K562 (cell line): ENCODE measurements around the gene NOM1. TPM values are rescaled to one million over a fixed set of nuclear protein-coding genes. Genes with fewer than 3 reads are reported as not detected.

Source experiments
- CREM ChIP-seq: IDR thresholded peaks from 2 replicates; pipeline ENCODE4 v1.6.1; 2014; ENCODE audit warnings: antibody characterized with exemption, low read depth
- E2F3 ChIP-seq: fragments of 250-450 bp; sonication (Bioruptor Pico); IDR thresholded peaks from 2 replicates; pipeline ENCODE4 v1.4.0; 2020; ENCODE audit warnings: mild to moderate bottlenecking
- FOXM1 ChIP-seq, 2 experiments: fragments of 450-650 bp in 1 of 2; sonication (generic) in 1 of 2; formaldehyde crosslinking in 1 of 2; IDR thresholded peaks; 2 replicates each; pipeline versions ENCODE4 v1.6.1 to v1.9.0; 2017 to 2022; ENCODE audit warnings: low read depth in 2 of 2, mild to moderate bottlenecking in 2 of 2, missing genetic modification reagents in 1 of 2, moderate library complexity in 1 of 2
- MCM5 ChIP-seq: fragments of 450-650 bp; IDR thresholded peaks from 2 replicates; pipeline ENCODE4 v1.6.1; 2016; ENCODE audit warnings: low read depth
- MECOM ChIP-seq: fragments of 250-450 bp; sonication (Bioruptor Pico); IDR thresholded peaks from 2 replicates; pipeline ENCODE4 v1.8.0; 2022; ENCODE audit warnings: inconsistent platforms
- MEF2D ChIP-seq: conservative IDR thresholded peaks from 2 replicates; pipeline ENCODE4 v1.6.1; 2016; ENCODE audit warnings: low read depth, missing genetic modification characterization, missing compliant biosample characterization
- MTA1 ChIP-seq: fragments of 450-650 bp; IDR thresholded peaks from 2 replicates; pipeline ENCODE4 v1.6.1; 2017; ENCODE audit warnings: borderline replicate concordance
- NCOA1 ChIP-seq: fragments of 450-650 bp; IDR thresholded peaks from 2 replicates; pipeline ENCODE4 v1.6.1; 2016; ENCODE audit warnings: low read depth
- NFATC3 ChIP-seq: fragments of 450-650 bp; IDR thresholded peaks from 2 replicates; pipeline ENCODE4 v1.6.1; 2017; ENCODE audit warnings: mild to moderate bottlenecking
- POLR2A ChIP-seq: fragments of 450-650 bp; conservative IDR thresholded peaks from 2 replicates; pipeline ENCODE4 v1.6.1; 2016
- POLR2G ChIP-seq: fragments of 200-400 bp; formaldehyde crosslinking; IDR thresholded peaks from 2 replicates; pipeline ENCODE4 v1.6.1; 2017; ENCODE audit warnings: low read depth, mild to moderate bottlenecking, antibody characterized with exemption, low read length, moderate library complexity
- PREB ChIP-seq: sonication (generic); formaldehyde crosslinking; IDR thresholded peaks from 2 replicates; pipeline ENCODE4 v1.8.1; 2023; ENCODE audit warnings: mild to moderate bottlenecking, missing genetic modification reagents
- RNF2 ChIP-seq: sonication (generic); IDR thresholded peaks from 2 replicates; pipeline ENCODE4 v1.6.1; 2016
- SREBF1 ChIP-seq: fragments of 150-350 bp; IDR thresholded peaks from 2 replicates; pipeline ENCODE4 v1.6.1; 2014; ENCODE audit warnings: antibody characterized with exemption, low read depth, low read length, borderline replicate concordance
- TAF9B ChIP-seq: fragments of 450-650 bp; IDR thresholded peaks from 2 replicates; pipeline ENCODE4 v1.6.1; 2018; ENCODE audit warnings: mild to moderate bottlenecking; ENCODE audit not compliant: partially characterized antibody
- TCF7L2 ChIP-seq: fragments of 150-350 bp; IDR thresholded peaks from 2 replicates; pipeline ENCODE4 v1.6.1; 2016; ENCODE audit warnings: low read depth, mild to moderate bottlenecking, low read length, moderate library complexity
- ZBTB1 ChIP-seq: sonication (generic); formaldehyde crosslinking; IDR thresholded peaks from 2 replicates; pipeline ENCODE4 v1.8.1; 2023; ENCODE audit warnings: missing genetic modification reagents, low read depth, mild to moderate bottlenecking, borderline replicate concordance
- ZFX ChIP-seq: sonication (generic); formaldehyde crosslinking; IDR thresholded peaks from 2 replicates; pipeline ENCODE4 v1.8.0; 2022; ENCODE audit warnings: mild to moderate bottlenecking, missing genetic modification reagents, moderate library complexity
- ZNF253 ChIP-seq: fragments of 250-450 bp; sonication (Bioruptor Pico); conservative IDR thresholded peaks from 2 replicates; pipeline ENCODE4 v1.6.1; 2021; ENCODE audit warnings: mild to moderate bottlenecking
- ZNF511 ChIP-seq: sonication (generic); formaldehyde crosslinking; IDR thresholded peaks from 2 replicates; pipeline ENCODE4 v1.8.0; 2022; ENCODE audit warnings: mild to moderate bottlenecking, missing genetic modification reagents
- ZNF583 ChIP-seq: fragments of 250-450 bp; sonication (Bioruptor Pico); IDR thresholded peaks from 2 replicates; pipeline ENCODE4 v1.4.0; 2020
- polyA plus RNA-seq, 8 experiments: library from polyadenylated mRNA; depleted of rRNA in 4 of 8; stranded (reverse) in 5 of 8; unstranded in 3 of 8; fragments of >200 nt; fragmentation: Nextera tagmentation in 2 of 8; fragmentation: Illumina TruSeq in 1 of 8; extraction: Ambion mirVana in 2 of 8; extraction: Trizol in 1 of 8; gene quantifications; 2 replicates each; pipeline versions ENCODE4 v1.2.1 to v1.2.3, GENCODE V29; 2011 to 2014; ENCODE audit warnings: inconsistent platforms in 1 of 8, missing spikeins in 1 of 8
- total RNA-seq, 7 experiments: library from RNA; depleted of rRNA in 6 of 7; stranded (reverse); fragments of >200 nt in 6 of 7; fragmentation: Illumina TruSeq in 2 of 7; extraction: Trizol in 2 of 7; gene quantifications; 2 replicates each; pipeline versions ENCODE4 v1.2.1 to v1.2.3, GENCODE V29; 2011 to 2021; ENCODE audit warnings: low replicate concordance in 1 of 7
- TF ChIP-seq, protein P1 (sequence below): sonication (generic); formaldehyde crosslinking; IDR thresholded peaks from 2 replicates; pipeline ENCODE4 v1.8.1; 2022; ENCODE audit warnings: missing genetic modification reagents
- TF ChIP-seq, protein P2 (sequence below), 2 experiments: fragments of 450-650 bp; conservative IDR thresholded peaks; 2 replicates each; pipeline ENCODE4 v1.6.1; 2017; ENCODE audit warnings: mild to moderate bottlenecking in 2 of 2, moderate library complexity in 2 of 2

The NOM1 gene
- total and polyA plus RNA-seq, 9 of the 15 experiments (the other 6 are each of a cell fraction or from before 2014, with no cell fraction given) = 6.8 to 47.3 (median 37.4) TPM

GRCh38 chr7:157010588-157011332, 61.2 kb downstream of the NOM1 start, which contains the start of gene MNX1 (continued):
- TF ChIP-seq ZFX (CRISPR knock-in tag) (peak; percentile 86), TAF9B (no peak), POLR2A (peak; percentile 53), ZNF511 (CRISPR knock-in tag) (peak; percentile 24), NCOA1 (no peak), RNF2 (peak; percentile 47; the same call in 1 of the 2 replicates), CREM (0 out of 2 replicates have a peak, but pooled peaks have one; percentile 54), SREBF1 (no peak), E2F3 (CRISPR knock-in tag) (peak; percentile 68; the same call in 1 of the 2 replicates), ZBTB1 (CRISPR knock-in tag) (0 out of 2 replicates have a peak, but pooled peaks have one; percentile 21), ZNF583 (CRISPR knock-in tag) (0 out of 2 replicates have a peak, but pooled peaks have one; percentile 45), MECOM (CRISPR knock-in tag) (no peak), MTA1 (peak; percentile 28; the same call in 1 of the 2 replicates), MEF2D (tag) (no peak), NFATC3 (no peak), POLR2G (peak; percentile 83), ZNF253 (CRISPR knock-in tag) (no peak), PREB (CRISPR knock-in tag) (no peak), MCM5 (no peak), TCF7L2 (no peak), FOXM1 (IDR thresholded peaks at IDR 0.05; ENCODE audit: low read depth) (no peak), FOXM1 (CRISPR knock-in tag; IDR thresholded peaks at IDR 0.05; ENCODE audit: low read depth) (0 out of 2 replicates have a peak, but pooled peaks have one; percentile 25)
- TF ChIP-seq, protein P1, sequence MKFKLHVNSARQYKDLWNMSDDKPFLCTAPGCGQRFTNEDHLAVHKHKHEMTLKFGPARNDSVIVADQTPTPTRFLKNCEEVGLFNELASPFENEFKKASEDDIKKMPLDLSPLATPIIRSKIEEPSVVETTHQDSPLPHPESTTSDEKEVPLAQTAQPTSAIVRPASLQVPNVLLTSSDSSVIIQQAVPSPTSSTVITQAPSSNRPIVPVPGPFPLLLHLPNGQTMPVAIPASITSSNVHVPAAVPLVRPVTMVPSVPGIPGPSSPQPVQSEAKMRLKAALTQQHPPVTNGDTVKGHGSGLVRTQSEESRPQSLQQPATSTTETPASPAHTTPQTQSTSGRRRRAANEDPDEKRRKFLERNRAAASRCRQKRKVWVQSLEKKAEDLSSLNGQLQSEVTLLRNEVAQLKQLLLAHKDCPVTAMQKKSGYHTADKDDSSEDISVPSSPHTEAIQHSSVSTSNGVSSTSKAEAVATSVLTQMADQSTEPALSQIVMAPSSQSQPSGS (CRISPR knock-in tag) = 0 out of 2 replicates have a peak, but pooled peaks have one; percentile 19
- TF ChIP-seq, protein P2, sequence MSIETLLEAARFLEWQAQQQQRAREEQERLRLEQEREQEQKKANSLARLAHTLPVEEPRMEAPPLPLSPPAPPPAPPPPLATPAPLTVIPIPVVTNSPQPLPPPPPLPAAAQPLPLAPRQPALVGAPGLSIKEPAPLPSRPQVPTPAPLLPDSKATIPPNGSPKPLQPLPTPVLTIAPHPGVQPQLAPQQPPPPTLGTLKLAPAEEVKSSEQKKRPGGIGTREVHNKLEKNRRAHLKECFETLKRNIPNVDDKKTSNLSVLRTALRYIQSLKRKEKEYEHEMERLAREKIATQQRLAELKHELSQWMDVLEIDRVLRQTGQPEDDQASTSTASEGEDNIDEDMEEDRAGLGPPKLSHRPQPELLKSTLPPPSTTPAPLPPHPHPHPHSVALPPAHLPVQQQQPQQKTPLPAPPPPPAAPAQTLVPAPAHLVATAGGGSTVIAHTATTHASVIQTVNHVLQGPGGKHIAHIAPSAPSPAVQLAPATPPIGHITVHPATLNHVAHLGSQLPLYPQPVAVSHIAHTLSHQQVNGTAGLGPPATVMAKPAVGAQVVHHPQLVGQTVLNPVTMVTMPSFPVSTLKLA (conservative IDR thresholded peaks at IDR 0.05) = peak in 1 of 2 experiments; percentile 77; a peak in 3 of 4 replicates
